ENCODE data around the gene FGFRL1. TPM values are rescaled to one million over a fixed set of nuclear protein-coding genes. Genes with fewer than 3 reads are reported as not detected.

FGFRL1 gene
- total RNA-seq (2014; rRNA removed; shearing (Covaris generic)), result 85.0 and 102 TPM in 2 replicates

GRCh38 chr4:1011022-1011665, at the start of gene FGFRL1:
Gene FGFRL1, plus strand, starts transcription at chr4:1011626. Its CDS starts 860 bp downstream, at chr4:1012486.
- peak; percentile 67 for DNase-seq (ENCODE audit: low spot score)

- no peak for DNase-seq (ENCODE audit: low spot score)
These were observed 48.9 kb upstream of the FGFRL1 start for GRCh38 chr4:962231-963208.

GRCh38 chr4:963276-964225, 47.9 kb upstream of the FGFRL1 start:
- no peak for DNase-seq (ENCODE audit: low spot score)

- DNase-seq (ENCODE audit: low spot score), result no peak
These were observed 46.9 kb upstream of the FGFRL1 start for GRCh38 chr4:964346-965025.

- no peak for DNase-seq (ENCODE audit: low spot score)
These were observed 46.2 kb upstream of the FGFRL1 start for GRCh38 chr4:965048-965765.

GRCh38 chr4:965766-966134, 45.7 kb upstream of the FGFRL1 start:
- no peak for DNase-seq (ENCODE audit: low spot score)

GRCh38 chr4:966266-967112, 44.9 kb upstream of the FGFRL1 start:
- no peak for DNase-seq (ENCODE audit: low spot score)

GRCh38 chr4:967113-968104, 44.0 kb upstream of the FGFRL1 start:
- DNase-seq (ENCODE audit: low spot score), result no peak

GRCh38 chr4:968221-968620, 43.2 kb upstream of the FGFRL1 start:
- no peak for DNase-seq (ENCODE audit: low spot score)

- DNase-seq (ENCODE audit: low spot score), result no peak
These were observed 42.6 kb upstream of the FGFRL1 start for GRCh38 chr4:968621-969394.

GRCh38 chr4:970046-970745, 41.2 kb upstream of the FGFRL1 start:
- DNase-seq (ENCODE audit: low spot score), result no peak

GRCh38 chr4:970854-971520, 40.4 kb upstream of the FGFRL1 start:
- DNase-seq (ENCODE audit: low spot score), result no peak

GRCh38 chr4:971666-972500, 39.5 kb upstream of the FGFRL1 start:
- no peak for DNase-seq (ENCODE audit: low spot score)

GRCh38 chr4:972651-973424, 38.6 kb upstream of the FGFRL1 start:
- no peak for DNase-seq (ENCODE audit: low spot score)
